ENCODE data around the gene CCSER1.
"Not testable (repeated sequence)": the region's sequence is repeated elsewhere in the genome, so short reads cannot be mapped to it uniquely, and the experiment has no call there.

The CCSER1 gene

DNA sequence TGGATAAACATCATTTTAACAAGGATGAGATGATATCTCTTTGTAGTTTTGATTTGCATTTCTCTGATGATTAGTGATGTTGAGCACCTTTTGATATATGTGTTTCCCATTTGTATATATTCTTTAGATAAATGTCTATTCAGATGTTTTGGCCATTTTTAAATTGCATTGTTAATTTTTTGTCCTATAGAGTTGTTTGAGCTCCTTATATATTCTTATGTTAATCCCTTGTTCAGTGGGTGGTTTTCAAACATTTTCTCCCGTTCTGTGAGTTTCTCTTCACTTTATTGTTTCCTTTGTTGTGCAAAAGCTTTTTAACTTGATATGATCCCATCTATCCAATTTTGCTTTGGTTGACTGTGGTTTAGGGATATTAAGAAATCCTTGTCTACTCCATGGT, 606.0 kb downstream of the CCSER1 start:
- DNase-seq, result no peak

DNA sequence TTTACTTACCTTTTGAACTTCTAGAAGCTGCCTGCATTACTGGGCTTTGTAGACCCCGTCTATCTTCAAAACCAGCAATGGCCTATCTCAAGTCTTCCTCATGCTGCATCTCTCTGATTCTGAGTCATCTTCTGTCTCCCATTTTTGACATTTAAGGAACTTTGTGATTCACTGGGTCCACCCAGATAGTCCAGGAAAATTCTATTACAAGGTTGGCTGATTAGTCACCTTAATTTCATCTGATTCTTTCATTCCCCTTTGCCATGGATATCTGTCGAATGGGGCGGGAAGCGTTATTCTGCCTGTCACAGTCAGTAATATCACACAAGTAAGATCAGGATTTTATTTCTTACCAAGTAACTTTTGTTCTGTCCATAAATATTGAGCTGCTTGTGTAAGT, 618.0 kb downstream of the CCSER1 start:
- no peak for DNase-seq

DNA sequence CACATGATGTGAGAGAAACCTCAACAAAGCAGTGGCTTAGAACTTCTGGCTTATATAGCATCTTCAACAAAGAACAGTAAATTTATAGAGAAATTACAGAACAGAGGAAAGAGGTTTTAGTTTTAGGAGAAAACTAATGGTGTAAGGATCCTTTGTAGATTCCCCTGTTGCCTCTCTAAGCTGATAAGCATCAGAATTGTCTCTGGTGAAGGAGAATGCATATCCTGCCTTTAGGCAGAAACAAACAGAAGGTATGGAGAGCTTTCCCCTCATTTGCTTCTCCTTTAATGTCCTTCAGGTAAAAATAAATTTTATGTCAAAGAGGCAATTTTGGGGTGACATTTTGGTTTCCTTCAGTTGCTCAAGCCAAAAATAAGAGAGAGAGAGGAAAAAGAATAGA, 625.9 kb downstream of the CCSER1 start:
- no peak for DNase-seq

DNA sequence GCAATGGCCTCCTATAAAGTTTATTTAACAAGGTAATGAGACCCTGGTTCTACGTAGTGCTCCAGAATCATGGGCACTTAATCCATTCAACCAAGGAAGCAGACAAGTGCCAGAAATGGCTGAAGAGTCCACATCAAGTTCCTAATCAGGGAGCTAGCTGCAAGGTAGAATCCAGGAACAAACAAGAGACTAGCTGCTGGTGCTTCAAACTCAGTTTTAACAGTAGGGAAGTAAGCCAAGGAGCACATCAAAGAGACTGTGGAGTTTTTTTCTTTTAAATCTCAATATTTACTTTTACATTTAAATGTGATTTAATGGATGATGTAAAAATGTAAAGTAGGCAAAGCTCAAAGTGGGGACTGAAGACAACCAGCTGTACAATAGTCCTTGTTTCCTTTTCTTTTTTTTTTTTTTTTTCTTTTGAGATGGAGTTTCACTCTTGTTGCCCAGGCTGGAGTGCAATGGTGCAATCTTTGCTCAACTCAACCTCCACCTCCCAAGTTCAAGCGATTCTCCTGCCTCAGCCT, 630.4 kb downstream of the CCSER1 start:
- DNase-seq, result no peak

DNA sequence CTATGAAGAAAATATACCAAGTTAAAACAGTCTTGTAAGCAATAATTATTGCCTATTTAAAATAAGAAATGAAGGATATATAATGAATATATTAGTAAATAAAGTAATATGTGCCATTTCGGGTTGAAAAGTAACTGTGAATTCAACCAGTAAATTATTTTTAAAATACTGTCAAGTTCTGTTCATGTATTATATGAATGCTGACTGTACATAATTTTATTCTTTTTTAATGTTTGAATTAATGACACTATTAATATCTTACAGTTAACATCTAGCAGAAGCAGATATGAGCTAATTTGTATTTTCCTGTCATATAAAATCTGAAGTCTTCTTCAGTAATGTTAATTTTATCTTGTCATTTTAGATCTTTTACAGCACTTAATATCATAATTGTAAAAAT, 632.9 kb downstream of the CCSER1 start:
- DNase-seq, result no peak

DNA sequence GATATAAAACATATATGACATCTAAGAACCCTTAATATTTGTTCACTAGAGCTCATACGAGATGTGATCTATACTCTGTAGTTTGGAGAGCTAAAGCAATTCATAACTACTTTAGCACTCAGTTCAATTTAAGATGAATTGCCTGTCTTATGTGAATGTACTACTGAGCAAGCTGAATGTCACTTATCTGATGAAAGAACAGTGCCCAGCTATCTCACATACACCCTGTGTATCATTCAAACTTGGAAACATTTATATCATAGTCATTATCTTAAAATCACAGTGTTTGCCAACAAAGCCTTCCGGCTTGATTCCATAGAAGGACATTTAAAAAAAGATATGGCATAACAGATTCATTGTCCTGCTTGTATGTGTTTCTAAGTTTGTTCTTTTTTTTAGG, 639.6 kb downstream of the CCSER1 start:
- DNase-seq, result no peak

DNA sequence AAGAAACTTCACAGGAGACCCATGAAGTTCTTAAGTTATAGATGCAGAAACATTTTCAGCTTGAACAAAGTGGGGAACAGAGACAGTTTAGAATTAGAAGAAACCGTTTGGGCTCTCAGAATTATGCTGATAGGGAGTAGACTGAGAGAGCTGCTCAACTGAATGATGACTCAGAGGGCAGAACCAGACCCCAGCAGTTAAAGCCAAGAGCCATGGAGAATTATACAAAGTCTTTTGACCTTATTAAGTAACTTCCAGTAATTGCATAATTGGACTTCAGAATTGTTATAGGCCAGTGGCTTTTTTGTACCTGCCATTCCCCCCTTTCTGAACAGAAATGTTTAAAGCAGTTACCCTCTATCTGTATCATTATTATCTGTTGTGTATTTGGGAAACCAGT, 642.1 kb downstream of the CCSER1 start:
- DNase-seq, result no peak

DNA sequence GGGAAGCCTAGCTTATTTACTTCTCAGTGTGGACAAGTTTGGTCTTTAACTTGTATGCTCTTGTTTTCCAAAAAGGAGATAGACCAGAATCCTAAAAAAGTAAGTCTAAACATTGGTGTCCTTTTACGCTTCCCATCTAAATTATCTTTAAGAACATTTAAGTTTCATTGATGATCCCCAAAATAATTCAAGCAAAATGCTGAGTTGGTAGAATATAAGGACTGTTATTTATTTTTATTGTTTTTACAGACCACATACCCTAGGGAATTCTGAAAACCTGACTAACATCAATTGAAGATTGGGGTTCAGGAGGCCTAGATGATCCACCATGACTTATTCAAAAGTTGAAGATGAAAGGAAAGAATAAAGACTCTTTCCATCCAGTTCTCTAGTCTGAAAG, 653.0 kb downstream of the CCSER1 start:
- DNase-seq, result no peak

DNA sequence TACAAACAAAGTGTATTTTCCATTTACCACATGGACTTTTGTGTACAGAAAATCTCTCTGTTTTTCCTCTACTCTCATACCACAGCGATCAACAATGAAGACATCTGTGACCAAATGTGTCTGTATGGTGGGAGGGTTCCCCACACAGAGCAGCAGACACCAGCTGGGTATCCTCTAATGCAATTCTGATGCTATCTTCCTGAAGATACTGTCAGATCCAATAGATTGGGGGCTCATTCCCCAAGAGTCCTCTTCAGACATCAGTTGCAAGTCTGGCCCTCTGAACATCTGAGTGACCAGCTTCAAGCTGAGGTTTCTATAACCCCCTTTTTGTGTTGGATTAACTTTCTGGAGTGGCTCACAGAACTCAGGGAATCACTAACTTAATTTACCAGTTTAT, 659.4 kb downstream of the CCSER1 start:
- DNase-seq, result no peak

DNA sequence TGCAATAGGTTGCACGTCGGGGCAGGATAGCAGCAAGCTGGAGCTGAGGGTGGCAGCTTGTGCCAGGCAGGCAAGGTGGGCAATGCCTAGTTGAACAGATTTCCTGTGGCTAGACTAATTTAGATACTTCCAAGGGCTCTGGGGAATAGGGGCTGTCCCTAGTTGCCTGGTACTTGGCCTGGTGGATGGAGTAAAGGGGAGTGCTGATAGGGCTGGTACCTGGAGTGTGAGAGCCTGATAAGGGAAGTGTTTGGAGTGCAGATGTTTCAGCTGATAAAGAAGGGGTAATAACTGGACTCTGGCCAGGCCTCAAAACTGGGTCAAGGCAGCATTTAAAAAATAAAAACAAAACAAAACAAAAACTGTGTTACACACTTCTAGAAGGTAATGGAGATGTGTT, 665.5 kb downstream of the CCSER1 start:
- DNase-seq, result no peak

DNA sequence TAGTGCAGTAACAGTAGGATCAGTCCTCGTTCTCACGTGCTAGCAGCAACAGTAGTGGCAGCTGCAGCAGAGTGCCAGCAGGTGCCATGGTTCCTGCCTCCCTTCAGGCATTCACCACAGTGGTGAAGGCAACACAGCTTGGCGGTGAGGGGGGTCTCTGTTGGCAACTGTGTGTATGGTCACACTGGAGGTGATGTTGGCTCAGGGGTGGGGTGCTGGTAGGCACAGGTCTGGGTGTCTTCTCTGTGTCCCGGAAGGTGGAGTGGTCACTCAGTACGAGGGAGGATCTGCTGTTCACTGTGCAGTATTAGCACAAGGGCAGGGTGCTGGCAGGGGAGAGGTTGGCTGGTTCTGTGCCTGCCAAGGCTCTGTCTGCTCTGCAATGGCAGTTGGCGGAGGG, 671.8 kb downstream of the CCSER1 start:
- DNase-seq, result no peak

DNA sequence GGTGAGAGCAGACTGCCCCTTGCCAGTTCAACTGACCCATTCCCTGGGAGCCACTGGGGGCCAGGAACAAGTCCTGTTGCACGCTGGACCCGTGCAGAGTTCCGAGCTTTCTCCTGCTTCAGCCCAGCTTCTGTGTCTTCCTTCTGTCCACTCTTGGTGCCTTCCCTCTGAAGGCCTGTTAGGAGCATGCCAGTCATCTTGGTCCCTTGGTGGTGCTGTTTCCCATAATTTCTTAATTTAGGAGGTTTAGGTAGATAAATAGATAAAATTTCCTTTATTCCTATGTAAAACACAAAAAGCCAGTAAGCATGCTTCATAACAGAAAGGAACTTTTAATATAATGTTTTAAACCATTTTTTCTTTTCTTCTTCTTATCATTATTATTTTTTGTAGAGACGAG, 672.7 kb downstream of the CCSER1 start:
- DNase-seq, result no peak

DNA sequence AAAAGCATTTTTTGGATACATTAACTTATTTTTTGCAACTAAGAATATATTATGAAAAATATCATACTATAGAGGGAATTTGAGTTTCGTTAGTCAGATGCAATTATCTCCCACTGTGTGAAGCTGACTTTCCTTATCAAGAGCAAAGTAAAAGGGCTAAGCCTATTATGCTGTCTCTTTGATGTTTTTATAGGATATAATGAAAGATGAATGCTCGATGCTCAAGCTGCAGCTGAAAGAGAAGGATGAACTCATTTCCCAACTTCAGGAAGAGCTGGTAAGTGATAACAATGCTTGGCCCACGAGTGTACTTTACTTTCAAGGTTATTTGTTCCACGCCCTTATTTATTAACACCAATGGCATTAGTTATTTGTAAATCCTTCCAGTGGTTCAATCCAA, 688.4 kb downstream of the CCSER1 start:
- DNase-seq, result no peak

DNA sequence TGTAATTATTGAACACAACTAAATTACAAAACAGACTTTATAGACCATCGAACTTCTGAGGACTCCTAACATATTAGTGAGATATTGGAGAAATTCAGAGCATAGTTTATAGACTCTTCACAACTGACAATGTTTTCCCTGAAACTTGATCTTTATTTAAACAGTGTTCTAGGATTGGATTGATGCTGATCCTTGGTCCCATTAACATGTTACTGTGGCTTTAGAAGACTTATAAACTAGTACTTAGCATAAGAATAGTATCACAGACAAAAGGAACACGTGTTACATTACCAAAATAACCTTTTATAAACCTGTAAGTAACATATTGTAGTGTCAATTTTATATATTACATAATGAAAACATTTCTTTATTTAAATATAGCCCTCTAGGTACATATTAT, 689.6 kb downstream of the CCSER1 start:
- no peak for DNase-seq

DNA sequence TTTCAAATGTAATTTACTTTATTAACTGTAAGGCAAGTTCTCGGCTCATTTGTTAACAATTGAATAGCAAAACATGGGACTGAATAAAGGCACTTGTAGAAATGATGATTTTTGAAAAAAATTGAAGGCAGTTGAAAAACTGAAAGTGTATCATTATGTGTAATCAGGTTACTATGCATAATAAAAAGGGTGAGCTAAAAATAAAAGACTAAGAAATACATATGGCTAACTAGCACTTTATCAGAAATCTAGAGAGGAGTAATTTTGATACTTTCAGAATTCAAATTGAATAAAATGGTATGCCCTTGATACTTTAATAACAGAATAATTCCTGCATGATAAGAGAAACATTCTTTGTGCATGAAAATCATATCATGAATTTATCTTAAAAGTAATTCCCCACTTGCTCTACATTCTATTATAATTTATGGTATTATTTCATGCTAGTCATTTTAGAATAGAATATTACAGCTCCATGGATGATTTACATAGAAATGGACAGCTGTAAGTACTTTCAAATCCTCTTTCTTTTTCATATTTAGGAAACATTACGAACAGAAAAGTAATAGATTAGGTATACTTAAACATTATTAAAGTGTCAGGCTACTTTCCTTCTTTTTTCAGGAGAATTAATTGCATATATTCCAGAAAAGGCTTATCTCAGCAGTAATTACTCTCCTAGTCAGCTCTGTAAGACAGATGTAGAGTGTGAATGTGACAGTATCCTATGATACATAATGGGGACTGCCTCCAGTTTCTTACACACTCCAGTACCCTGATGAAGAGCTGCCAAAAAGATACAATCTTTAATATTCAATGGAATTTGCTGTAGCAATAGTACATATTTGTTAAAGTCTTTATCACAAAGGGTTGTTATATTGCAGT, 697.3 kb downstream of the CCSER1 start:
- no peak for DNase-seq

DNA sequence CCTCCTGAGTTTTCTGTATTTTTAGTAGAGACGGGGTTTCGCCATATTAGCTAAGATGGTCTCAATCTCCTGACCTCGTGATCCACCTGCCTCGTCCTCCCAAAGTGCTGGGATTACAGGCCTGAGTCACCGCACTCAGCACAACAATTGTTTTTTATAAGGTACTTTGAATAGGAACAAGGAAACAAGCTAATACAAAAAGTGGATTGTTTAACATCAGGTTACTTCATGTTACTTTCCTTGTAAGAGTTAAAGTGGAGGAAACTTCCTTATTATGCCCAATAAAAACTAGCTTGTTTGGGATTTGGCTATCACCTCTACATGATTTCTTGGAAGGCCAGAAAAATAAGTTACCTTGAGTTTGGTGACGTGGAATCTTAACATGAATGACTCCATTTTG, 698.7 kb downstream of the CCSER1 start:
- DNase-seq, result no peak

DNA sequence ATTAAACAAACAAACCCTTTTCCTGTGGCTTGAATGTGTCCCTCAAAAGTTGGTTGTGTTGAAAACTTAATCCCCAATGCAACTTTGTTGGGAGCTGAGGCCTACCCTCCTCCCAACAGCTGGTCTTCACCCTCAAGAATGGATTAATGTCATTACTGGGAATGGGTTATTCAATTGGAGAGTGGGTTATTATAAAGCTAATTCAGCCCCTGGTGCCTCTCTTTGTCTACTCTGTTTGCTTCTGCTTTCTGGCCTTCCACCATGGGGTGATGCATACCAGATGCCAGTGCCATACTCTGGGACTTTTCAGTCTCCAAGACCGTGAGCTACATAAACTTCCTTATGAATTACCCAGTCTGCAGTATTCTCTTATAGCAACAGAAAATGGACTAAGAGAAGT, 706.5 kb downstream of the CCSER1 start:
- DNase-seq, result no peak

DNA sequence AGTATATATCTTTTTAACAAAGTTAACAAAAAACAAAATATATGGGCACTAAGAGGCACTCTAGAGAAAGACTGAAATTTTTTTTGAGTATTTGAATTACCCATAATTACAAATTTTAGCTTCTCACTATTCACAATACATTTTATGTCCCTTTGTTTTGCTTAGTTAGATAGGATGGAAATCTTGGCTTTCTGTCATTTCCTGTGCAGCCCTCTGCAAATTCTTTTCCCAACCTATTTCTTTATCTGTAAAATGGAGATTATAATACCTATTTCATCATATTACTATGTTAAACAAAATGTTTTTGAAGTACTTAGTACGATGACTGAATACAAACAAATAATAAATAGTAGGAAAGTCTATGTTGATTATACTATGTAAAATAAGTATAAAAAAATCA, 710.0 kb downstream of the CCSER1 start:
- no peak for DNase-seq

DNA sequence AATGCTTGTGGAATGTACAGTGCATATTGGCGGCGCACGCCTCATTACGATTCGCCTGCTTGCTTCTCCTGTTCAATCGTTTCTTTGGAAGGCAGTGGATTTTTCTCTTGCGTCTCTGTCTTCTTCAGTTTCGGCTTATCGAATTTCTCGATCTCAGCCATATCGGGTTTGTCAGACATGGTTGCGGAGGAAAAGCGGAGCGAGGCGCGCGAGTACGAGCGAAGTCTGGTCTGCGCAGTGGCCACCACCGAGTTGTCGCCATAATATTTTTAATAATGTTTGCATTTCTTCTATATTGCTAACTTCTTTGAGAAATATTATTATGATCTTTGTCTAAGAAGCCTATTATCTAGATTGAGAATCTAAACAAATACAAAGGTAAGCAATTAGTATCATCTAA, 711.7 kb downstream of the CCSER1 start:
- not testable (repeated sequence) for DNase-seq

DNA sequence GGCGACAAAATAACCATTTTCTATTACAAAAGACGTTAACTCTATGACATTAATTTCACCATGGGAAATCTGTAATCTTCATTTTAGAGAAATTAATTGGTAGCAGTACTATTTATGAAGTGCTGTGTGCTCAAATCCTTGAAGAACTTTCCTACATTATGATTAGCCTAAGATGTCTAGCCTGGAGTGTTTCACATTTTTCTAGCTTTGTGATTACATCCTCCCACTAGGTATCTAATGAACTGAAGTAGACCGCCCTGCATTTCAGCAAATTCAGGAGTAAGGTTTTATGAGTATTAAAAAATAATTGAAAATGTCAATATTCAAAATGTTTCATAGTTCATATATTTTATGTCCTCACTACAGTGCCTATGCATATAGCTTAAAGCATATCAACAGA, 713.1 kb downstream of the CCSER1 start:
- no peak for DNase-seq

DNA sequence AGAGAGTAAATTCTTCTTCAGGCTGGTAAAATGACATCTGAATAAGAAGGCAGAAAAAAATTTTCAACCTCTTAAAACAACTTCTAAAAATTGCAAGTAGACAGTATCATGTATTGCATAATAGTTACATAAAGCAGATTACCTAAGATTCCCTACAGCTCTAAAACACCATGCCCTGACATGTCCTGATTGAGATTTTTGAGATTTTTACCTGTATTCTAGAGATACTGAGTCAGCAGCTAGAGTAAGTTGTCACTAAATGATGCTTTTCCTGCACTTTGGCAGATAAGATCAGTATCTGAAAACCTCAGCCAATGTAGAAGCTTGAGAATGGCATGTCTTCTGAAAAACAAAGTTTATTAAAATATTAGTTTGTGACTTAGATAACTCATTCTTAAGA, 713.6 kb downstream of the CCSER1 start:
- DNase-seq, result no peak

DNA sequence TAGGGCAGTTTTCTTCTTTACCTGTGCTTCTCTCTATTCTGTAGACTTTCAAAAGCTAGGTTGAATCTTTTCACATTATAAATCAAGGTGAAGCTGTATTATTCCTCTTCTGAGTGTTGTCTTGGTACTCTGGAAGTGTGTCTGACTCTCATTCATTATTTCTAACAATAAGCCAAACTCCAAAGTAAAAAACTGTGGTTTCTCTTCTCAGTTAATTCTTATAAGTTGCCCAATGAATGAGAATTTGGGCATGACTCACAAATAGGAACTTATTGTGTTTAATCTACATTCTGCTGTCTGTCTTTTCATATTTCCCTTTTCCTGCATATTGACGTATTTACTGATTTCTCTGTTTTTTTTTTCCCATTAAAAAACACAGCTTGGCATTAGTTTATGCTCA, 714.5 kb downstream of the CCSER1 start:
- DNase-seq, result no peak

DNA sequence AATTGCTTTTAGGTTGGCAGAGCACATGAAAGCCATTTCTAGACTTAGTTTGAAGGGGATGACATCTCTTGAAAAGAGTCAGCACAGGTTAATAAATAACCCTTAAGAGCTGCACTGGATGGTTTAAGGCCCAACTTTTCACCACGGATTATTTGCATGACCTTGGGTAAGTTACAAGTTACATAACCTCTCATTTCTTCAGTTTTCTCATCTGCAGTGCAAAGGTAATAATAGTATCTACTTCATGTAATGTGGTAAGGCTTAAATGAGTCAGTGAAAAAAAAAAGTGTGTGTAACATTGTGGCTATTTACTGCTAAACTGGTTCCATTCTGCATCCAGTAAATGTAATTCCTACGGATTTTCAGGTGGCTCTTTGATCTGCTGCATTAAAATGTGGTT, 715.8 kb downstream of the CCSER1 start:
- no peak for DNase-seq

DNA sequence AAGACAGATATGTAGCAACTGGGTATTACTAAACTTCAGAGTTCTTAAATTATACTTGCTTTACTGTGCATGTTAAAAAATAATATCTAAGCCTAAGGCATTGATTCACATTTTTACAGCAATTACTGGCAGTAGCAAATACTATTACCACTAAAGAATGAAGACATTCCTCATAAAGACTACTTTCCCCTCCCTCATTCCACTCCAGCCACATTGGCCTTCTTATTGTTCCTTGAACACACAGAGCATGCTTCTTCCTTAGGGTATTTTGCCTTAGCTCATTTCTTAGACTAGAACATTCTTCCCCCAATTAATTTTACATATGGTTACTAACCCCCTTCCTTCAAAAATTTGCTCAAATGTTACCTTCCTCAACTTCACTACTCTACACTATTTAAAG, 717.0 kb downstream of the CCSER1 start:
- no peak for DNase-seq

DNA sequence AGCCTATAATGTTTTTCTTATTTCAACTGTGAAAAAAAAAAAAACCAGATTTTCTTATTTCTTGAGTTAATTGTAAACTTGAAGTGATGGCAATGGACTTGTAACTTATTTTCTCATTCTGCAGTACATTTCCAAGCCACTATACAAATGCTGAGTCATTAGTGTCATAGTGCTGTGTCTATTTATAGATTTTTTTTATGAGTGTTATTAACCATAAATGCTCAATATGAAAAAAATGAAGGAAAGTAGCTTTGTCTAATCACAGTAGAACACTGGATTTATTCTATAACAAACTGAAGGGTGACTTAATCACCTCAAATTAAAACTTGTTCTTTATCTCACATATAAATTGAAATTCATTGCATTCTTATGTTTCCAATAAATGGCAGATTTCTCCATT, 718.6 kb downstream of the CCSER1 start:
- DNase-seq, result no peak
